Left ventricle myocardium inferior (tissue), 1 donor: ENCODE results near the gene TAGLN. TPM values are rescaled to one million over a fixed set of nuclear protein-coding genes. Genes with fewer than 3 reads are reported as not detected.

Experiments used
- DNase-seq: peaks from one replicate; pipeline ENCODE4 v3.0.0-alpha.2; 2020
- H3K27ac ChIP-seq: fragments of 200-600 bp; replicated peaks from 2 replicates; pipeline ENCODE4 v1.8.0; 2021
- H3K27me3 ChIP-seq: fragments of 200-600 bp; 2 replicates; pipeline ENCODE4 v1.8.0; 2021; ENCODE audit warnings: low read depth
- H3K36me3 ChIP-seq: fragments of 200-600 bp; 2 replicates; pipeline ENCODE4 v1.8.0; 2021
- H3K4me1 ChIP-seq: fragments of 200-600 bp; 2 replicates; pipeline ENCODE4 v1.8.0; 2021
- H3K4me3 ChIP-seq: fragments of 200-600 bp; 2 replicates; pipeline ENCODE4 v1.8.0; 2021; ENCODE audit warnings: mild to moderate bottlenecking, moderate library complexity
- H3K9me3 ChIP-seq: fragments of 200-600 bp; replicated peaks from 2 replicates; pipeline ENCODE4 v1.8.0; 2021
- CTCF ChIP-seq: fragments of 200-600 bp; IDR thresholded peaks from 2 replicates; pipeline ENCODE4 v1.8.0; 2021; ENCODE audit warnings: antibody characterized with exemption, mild to moderate bottlenecking, borderline replicate concordance
- intact Hi-C: fragments of 100-400 bp; cut with micrococcal nuclease; formaldehyde crosslinking; loops from one replicate; pipeline ENCODE4 v1.11.0; 2022
- total RNA-seq: library from RNA; stranded (reverse); fragmentation: NEBNext Ultra II Directional; extraction: Animal tissue kit (Norgen Biotek cat#: 25700); gene quantifications from one replicate; pipeline ENCODE4 v1.2.1, GENCODE V29; 2021
- donor health status: DM: no; HTN: yes; CAD: no; lungs with severe emphysema.

The TAGLN gene
- total RNA-seq, 1 donor from 2014 or later, result 113 TPM

- Histone ChIP-seq H3K4me3 (peak overlapping the region; percentile 58), H3K4me1 (peaks cover 44% of the 10 kb centered on the region), H3K27ac (peak overlapping the region; percentile 78), H3K27me3 (no peaks in the 10 kb centered on the region), H3K36me3 (peaks cover 32% of the 10 kb centered on the region), H3K9me3 (no peaks in the 10 kb centered on the region)
- intact Hi-C loops, result no loop called here
- DNase-seq, result no peak
- TF ChIP-seq CTCF, result no peak
These were observed 557 bp upstream of the TAGLN start for GRCh38 chr11:117198613-117199012.

- H3K9me3 ChIP-seq, result no peaks in the 10 kb centered on the region
- H3K4me1 ChIP-seq, result peaks cover 59% of the 10 kb centered on the region
- intact Hi-C loops, result no loop called here
- peaks cover 33% of the 10 kb centered on the region for H3K36me3 ChIP-seq
- H3K27ac ChIP-seq, result peak overlapping the region; percentile 78
- no peak for TF ChIP-seq CTCF
- no peak for DNase-seq
- peak overlapping the region; percentile 58 for H3K4me3 ChIP-seq
- no peaks in the 10 kb centered on the region for H3K27me3 ChIP-seq
These were observed 994 bp downstream of the TAGLN start for GRCh38 chr11:117199916-117200812.

- DNase-seq, result no peak
- Histone ChIP-seq H3K4me1 (peaks cover 65% of the 10 kb centered on the region), H3K27ac (peak overlapping the region; percentile 78), H3K27me3 (no peaks in the 10 kb centered on the region), H3K9me3 (no peaks in the 10 kb centered on the region), H3K36me3 (peaks cover 29% of the 10 kb centered on the region), H3K4me3 (peak overlapping the region; percentile 58)
- intact Hi-C loops, result no loop called here
- no peak for TF ChIP-seq CTCF
These were observed 1.9 kb downstream of the TAGLN start for GRCh38 chr11:117200813-117201657.

GRCh38 chr11:117201658-117202305 lies 2.6 kb downstream of the TAGLN start:
- no peak for TF ChIP-seq CTCF
- H3K27ac ChIP-seq, result peak overlapping the region; percentile 78
- H3K4me3 ChIP-seq, result peak overlapping the region; percentile 58
- DNase-seq, result no peak
- peaks cover 65% of the 10 kb centered on the region for H3K4me1 ChIP-seq
- intact Hi-C loops, result no loop called here
- no peaks in the 10 kb centered on the region for H3K27me3 ChIP-seq
- peaks cover 21% of the 10 kb centered on the region for H3K36me3 ChIP-seq
- H3K9me3 ChIP-seq, result no peaks in the 10 kb centered on the region

GRCh38 chr11:117202386-117203068 lies 3.4 kb downstream of the TAGLN start:
- Histone ChIP-seq H3K27me3 (no peaks in the 10 kb centered on the region), H3K27ac (peak overlapping the region; percentile 78), H3K9me3 (no peaks in the 10 kb centered on the region), H3K4me1 (peaks cover 63% of the 10 kb centered on the region), H3K36me3 (peaks cover 20% of the 10 kb centered on the region), H3K4me3 (peak overlapping the region; percentile 58)
- TF ChIP-seq CTCF, result no peak
- intact Hi-C loops, result no loop called here
- no peak for DNase-seq
